Osteoblast (primary cell): ENCODE results near the gene MEGF9. TPM values are rescaled to one million over a fixed set of nuclear protein-coding genes. Genes with fewer than 3 reads are reported as not detected.

Experiments used
- DNase-seq: peaks from one replicate; pipeline ENCODE4 v3.0.0; 2011; ENCODE audit warnings: low spot score, mixed read lengths; ENCODE audit not compliant: insufficient read length; ENCODE audit errors: missing footprints
- H2AFZ ChIP-seq: 2 replicates; pipeline ENCODE4 v1.6.0; 2011; ENCODE audit warnings: mild to moderate bottlenecking, low read length
- H3K27ac ChIP-seq: 2 replicates; pipeline ENCODE4 v1.5.1; 2011; ENCODE audit warnings: mild to moderate bottlenecking, low read depth, low read length, moderate library complexity
- H3K27me3 ChIP-seq: 2 replicates; pipeline ENCODE4 v1.6.0; 2012; ENCODE audit warnings: mild to moderate bottlenecking, control low read depth, inconsistent platforms, low read length, moderate library complexity; ENCODE audit not compliant: insufficient read depth
- H3K36me3 ChIP-seq: 2 replicates; pipeline ENCODE4 v1.5.1; 2011; ENCODE audit warnings: mild to moderate bottlenecking, low read length, control low read depth, moderate library complexity; ENCODE audit not compliant: insufficient read depth
- H3K4me1 ChIP-seq: 2 replicates; pipeline ENCODE4 v1.5.1; 2011; ENCODE audit warnings: mild to moderate bottlenecking, low read length, control low read depth, moderate library complexity; ENCODE audit not compliant: insufficient read depth
- H3K4me2 ChIP-seq: 2 replicates; pipeline ENCODE4 v1.6.0; 2011; ENCODE audit warnings: mild to moderate bottlenecking, low read length; ENCODE audit not compliant: insufficient read depth
- H3K4me3 ChIP-seq: fragments of 200-600 bp; sonication (generic); 3 replicates; pipeline ENCODE4 v1.5.1; 2012; ENCODE audit warnings: mild to moderate bottlenecking, low read length, inconsistent platforms; ENCODE audit not compliant: insufficient read depth
- H3K79me2 ChIP-seq: 2 replicates; pipeline ENCODE4 v1.6.0; 2012; ENCODE audit warnings: mild to moderate bottlenecking, low read length, control low read depth, inconsistent platforms; ENCODE audit not compliant: insufficient read depth
- H3K9me3 ChIP-seq: 2 replicates; pipeline ENCODE4 v1.5.1; 2011; ENCODE audit warnings: low read depth, low read length, control low read depth
- H4K20me1 ChIP-seq: 2 replicates; pipeline ENCODE4 v1.6.0; 2012; ENCODE audit warnings: mild to moderate bottlenecking, low read length, control low read depth; ENCODE audit not compliant: insufficient read depth
- total RNA-seq: library from RNA; depleted of rRNA; stranded (reverse); fragments of >200 nt; gene quantifications from 2 replicates; pipeline ENCODE4 v1.2.3, GENCODE V29; 2012
- TF ChIP-seq, protein P1 (sequence below): IDR thresholded peaks from 2 replicates; pipeline ENCODE4 v1.5.1; 2011; ENCODE audit warnings: mild to moderate bottlenecking, low read depth, low read length, moderate library complexity; ENCODE audit errors: extremely low read depth

MEGF9 gene
- total RNA-seq, 1 donor, result 10.9 TPM

- no peaks in the 10 kb centered on the region for H3K9me3 ChIP-seq
- no peaks in the 10 kb centered on the region for H3K79me2 ChIP-seq
- H3K4me3 ChIP-seq, result no peak overlapping the region
- TF ChIP-seq, protein P1, sequence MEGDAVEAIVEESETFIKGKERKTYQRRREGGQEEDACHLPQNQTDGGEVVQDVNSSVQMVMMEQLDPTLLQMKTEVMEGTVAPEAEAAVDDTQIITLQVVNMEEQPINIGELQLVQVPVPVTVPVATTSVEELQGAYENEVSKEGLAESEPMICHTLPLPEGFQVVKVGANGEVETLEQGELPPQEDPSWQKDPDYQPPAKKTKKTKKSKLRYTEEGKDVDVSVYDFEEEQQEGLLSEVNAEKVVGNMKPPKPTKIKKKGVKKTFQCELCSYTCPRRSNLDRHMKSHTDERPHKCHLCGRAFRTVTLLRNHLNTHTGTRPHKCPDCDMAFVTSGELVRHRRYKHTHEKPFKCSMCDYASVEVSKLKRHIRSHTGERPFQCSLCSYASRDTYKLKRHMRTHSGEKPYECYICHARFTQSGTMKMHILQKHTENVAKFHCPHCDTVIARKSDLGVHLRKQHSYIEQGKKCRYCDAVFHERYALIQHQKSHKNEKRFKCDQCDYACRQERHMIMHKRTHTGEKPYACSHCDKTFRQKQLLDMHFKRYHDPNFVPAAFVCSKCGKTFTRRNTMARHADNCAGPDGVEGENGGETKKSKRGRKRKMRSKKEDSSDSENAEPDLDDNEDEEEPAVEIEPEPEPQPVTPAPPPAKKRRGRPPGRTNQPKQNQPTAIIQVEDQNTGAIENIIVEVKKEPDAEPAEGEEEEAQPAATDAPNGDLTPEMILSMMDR, result no peak
- peaks cover 17% of the 10 kb centered on the region for H3K4me1 ChIP-seq
- DNase-seq, result peak; percentile 82
- no peak overlapping the region for H3K27ac ChIP-seq
- no peak overlapping the region for H2AFZ ChIP-seq
- H3K27me3 ChIP-seq, result peaks cover 6% of the 10 kb centered on the region
- no peaks in the 10 kb centered on the region for H4K20me1 ChIP-seq
- H3K4me2 ChIP-seq, result no peak overlapping the region
- H3K36me3 ChIP-seq, result no peaks in the 10 kb centered on the region
Measured at GRCh38 chr9:120730654-120731514, 16.6 kb upstream of the MEGF9 start.

- H3K4me2 ChIP-seq, result no peak overlapping the region
- H4K20me1 ChIP-seq, result no peaks in the 10 kb centered on the region
- no peak overlapping the region for H3K27ac ChIP-seq
- H3K79me2 ChIP-seq, result no peaks in the 10 kb centered on the region
- no peaks in the 10 kb centered on the region for H3K9me3 ChIP-seq
- H3K27me3 ChIP-seq, result peaks cover 6% of the 10 kb centered on the region
- DNase-seq, result no peak
- no peak overlapping the region for H2AFZ ChIP-seq
- no peak overlapping the region for H3K4me3 ChIP-seq
- peaks cover 17% of the 10 kb centered on the region for H3K4me1 ChIP-seq
- H3K36me3 ChIP-seq, result no peaks in the 10 kb centered on the region
- TF ChIP-seq, protein P1, result peak; percentile 22
Measured at GRCh38 chr9:120729791-120730241, 15.5 kb upstream of the MEGF9 start.

DNA sequence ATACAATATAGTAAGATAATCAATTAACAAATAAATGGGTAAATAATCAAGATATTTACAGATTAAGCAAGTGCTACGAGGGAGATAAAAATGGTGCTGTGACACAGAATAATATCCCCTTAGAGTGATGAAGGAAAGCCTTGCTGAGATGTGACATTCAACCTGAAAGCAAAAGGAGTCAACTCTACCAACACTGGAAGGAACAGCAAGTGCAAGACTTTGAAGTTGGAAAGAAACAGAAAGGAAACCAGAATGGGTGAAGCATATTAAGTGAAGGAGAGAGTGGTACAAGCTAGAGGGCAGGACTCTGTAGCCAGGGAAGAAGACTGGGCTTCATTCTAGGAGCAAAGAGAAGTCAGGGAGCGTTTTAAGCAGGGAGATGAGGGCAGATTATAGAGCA is 12.2 kb upstream of the MEGF9 start:
- no peak overlapping the region for H3K4me3 ChIP-seq
- H3K27ac ChIP-seq, result no peak overlapping the region
- H3K4me2 ChIP-seq, result no peak overlapping the region
- H3K79me2 ChIP-seq, result no peaks in the 10 kb centered on the region
- TF ChIP-seq, protein P1, result no peak
- no peaks in the 10 kb centered on the region for H3K9me3 ChIP-seq
- H2AFZ ChIP-seq, result no peak overlapping the region
- H3K4me1 ChIP-seq, result peaks cover 15% of the 10 kb centered on the region
- no peaks in the 10 kb centered on the region for H4K20me1 ChIP-seq
- no peaks in the 10 kb centered on the region for H3K36me3 ChIP-seq
- peaks cover 6% of the 10 kb centered on the region for H3K27me3 ChIP-seq
- no peak for DNase-seq

- Histone ChIP-seq H3K9me3 (no peaks in the 10 kb centered on the region), H3K4me3 (no peak overlapping the region), H3K4me1 (peaks cover 13% of the 10 kb centered on the region), H3K4me2 (no peak overlapping the region), H3K36me3 (no peaks in the 10 kb centered on the region), H2AFZ (no peak overlapping the region), H3K79me2 (no peaks in the 10 kb centered on the region), H3K27me3 (peaks cover 6% of the 10 kb centered on the region), H3K27ac (no peak overlapping the region), H4K20me1 (no peaks in the 10 kb centered on the region)
- TF ChIP-seq, protein P1, result no peak
- no peak for DNase-seq
Measured at GRCh38 chr9:120725907-120726306, 11.6 kb upstream of the MEGF9 start.
